ENCODE measurements around the gene PIK3IP1.
"Not testable (repeated sequence)": the region's sequence is repeated elsewhere in the genome, so short reads cannot be mapped to it uniquely, and the experiment has no call there.

Gene PIK3IP1

DNA sequence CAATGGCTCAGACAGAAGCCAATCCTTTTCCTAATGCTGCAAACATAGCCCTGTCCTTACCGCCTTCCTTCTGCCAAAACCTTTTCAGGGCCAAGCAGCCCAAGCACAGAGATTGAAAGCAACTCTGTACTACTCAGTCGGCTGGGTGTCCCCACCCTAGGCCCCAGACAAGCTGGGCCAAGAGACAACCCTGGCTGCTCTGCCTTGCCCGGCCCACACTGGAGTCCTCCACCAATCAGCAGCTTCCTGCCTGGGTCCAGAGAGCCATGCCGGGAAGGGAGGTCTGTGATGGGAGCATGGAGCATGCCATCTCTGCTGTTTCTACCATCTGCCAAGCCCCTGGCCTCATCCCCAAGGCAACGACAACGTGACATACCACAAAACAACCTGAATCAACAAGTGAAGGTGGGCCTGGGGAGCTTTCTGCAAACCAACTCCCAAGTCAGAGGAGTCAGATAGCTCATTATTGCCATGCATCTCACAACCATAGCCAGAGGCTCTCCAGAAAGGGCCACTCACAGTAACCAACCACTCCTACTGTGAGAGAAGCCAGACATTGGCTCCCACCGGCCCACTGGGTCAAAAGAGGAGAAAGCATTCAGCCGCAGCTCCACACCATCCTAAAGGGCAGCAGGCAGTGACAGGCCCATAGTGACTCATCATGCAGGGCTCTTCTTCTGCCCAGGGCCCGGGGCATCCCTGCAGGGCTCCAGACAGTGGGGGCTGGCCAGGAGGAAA, 35.7 kb upstream of the PIK3IP1 start:
- H3K4me3 ChIP-seq (replicated peaks; ENCODE audit: low read depth, low read length), result no peak overlapping the region
- TF ChIP-seq, protein P1, sequence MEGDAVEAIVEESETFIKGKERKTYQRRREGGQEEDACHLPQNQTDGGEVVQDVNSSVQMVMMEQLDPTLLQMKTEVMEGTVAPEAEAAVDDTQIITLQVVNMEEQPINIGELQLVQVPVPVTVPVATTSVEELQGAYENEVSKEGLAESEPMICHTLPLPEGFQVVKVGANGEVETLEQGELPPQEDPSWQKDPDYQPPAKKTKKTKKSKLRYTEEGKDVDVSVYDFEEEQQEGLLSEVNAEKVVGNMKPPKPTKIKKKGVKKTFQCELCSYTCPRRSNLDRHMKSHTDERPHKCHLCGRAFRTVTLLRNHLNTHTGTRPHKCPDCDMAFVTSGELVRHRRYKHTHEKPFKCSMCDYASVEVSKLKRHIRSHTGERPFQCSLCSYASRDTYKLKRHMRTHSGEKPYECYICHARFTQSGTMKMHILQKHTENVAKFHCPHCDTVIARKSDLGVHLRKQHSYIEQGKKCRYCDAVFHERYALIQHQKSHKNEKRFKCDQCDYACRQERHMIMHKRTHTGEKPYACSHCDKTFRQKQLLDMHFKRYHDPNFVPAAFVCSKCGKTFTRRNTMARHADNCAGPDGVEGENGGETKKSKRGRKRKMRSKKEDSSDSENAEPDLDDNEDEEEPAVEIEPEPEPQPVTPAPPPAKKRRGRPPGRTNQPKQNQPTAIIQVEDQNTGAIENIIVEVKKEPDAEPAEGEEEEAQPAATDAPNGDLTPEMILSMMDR (IDR thresholded peaks at IDR 0.05; ENCODE audit: low read depth, low read length, missing control alignments), result no peak
- DNase-seq (ENCODE audit: extremely low read depth, low read depth), result no peak

DNA sequence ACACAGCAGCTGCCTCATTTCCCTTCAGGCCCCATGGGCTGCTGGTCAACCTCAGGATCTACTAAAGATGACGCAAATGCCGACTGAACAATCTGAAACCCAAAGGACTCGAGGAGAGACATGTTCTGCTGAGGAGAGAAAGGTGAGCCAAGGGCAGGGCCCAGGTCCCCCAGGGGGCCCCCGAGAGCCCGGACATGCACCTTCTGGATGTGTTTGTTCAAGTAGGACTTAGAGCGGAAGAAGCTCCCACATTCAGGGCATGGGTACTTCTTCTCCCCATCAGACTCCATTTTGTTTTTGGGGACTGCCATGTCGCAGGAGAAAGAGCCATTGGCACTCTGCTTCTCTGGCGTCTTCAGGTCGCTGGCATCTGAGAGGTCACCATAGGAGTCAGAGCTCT, 34.6 kb upstream of the PIK3IP1 start:
- no peak overlapping the region for H3K4me3 ChIP-seq (replicated peaks; ENCODE audit: low read depth, low read length)
- TF ChIP-seq, protein P1 (IDR thresholded peaks at IDR 0.05; ENCODE audit: low read depth, low read length, missing control alignments), result no peak
- DNase-seq (ENCODE audit: extremely low read depth, low read depth), result no peak

DNA sequence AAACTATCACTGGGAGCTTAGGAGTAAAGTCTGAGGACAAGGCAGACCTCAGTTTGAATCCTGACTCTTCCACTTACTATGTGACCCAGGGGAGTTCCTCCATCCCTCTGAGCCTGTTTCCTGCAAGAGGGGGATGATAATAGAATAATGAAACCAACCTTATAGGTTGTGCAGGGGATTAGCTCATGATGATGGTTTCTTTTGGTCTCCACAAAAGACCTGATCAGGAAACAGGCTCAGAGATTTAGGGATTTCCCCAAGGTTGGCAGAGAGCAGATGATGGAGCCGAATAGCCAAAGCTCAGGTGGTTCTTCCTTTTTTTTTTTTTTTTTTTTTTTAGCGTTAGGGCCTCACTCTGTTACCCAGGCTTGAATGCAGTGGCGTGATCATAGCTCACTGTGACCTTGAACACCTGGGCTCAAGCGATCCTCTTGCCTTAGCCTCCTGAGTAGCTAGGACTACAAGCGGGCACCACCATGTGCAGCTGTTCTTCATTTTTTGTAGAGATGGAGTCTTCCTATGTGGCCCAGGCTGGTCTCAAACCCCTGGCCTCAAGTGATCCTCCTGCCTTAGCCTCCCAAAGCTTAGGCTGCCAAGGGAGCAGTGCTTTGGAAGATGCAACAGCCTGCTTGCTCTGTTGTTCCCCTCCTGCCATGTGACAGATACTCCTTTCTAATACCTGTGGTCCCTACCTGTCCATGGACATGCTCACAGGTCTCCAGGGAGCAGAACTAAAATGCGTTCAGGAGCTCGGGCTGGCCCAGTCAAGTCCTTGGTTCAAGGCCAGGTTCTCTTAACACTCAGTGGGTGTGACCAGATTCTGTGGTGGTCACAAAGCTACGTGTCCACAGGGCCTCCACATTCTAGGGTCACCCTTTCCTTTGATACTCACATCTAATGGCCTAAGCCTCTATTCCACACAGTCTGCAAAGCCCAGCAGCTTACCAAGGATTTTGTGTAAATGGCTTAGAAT, 31.6 kb upstream of the PIK3IP1 start:
- no peak for DNase-seq (ENCODE audit: extremely low read depth, low read depth)
- TF ChIP-seq, protein P1 (IDR thresholded peaks at IDR 0.05; ENCODE audit: low read depth, low read length, missing control alignments), result no peak
- H3K4me3 ChIP-seq (replicated peaks; ENCODE audit: low read depth, low read length), result no peak overlapping the region

DNA sequence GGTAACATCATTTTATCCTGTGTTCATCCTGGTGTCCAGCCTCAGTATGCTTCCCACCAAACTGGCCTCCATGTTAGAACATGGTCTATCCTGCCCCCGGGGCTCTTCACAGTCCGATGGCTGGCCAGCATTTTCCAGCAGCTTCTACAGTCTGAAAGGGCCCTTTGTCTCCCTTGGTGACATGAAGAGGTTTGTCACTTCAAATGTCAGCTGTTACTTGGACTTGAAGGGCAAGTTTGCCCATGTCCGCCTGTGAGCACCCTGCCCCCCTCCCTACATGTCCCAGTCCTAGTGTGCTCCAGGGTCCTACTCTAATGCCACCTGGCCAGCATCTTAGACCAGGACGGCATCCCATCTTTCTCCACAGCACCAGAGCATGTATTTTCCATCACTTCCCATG, 29.1 kb upstream of the PIK3IP1 start:
- TF ChIP-seq, protein P1 (IDR thresholded peaks at IDR 0.05; ENCODE audit: low read depth, low read length, missing control alignments), result no peak
- H3K4me3 ChIP-seq (replicated peaks; ENCODE audit: low read depth, low read length), result no peak overlapping the region
- no peak for DNase-seq (ENCODE audit: extremely low read depth, low read depth)

DNA sequence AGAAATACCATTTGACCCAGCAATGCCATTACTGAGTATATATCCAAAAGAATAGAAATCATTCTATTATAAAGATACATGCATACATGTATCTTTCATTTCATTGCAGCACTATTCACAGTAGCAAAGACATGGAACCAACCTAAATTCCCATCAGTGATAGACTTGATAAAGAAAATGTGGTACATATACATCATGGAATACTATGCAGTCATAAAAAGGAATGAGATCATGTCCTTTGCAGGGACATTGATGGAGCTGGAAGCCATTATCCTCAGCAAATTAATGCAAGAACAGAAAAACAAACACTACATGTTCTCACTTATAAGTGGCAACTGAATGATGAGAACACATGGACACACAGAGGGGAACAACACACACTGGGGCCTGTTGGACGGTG, 21.9 kb upstream of the PIK3IP1 start:
- H3K4me3 ChIP-seq (replicated peaks; ENCODE audit: low read depth, low read length); DNase-seq (ENCODE audit: extremely low read depth, low read depth): not testable (repeated sequence)

DNA sequence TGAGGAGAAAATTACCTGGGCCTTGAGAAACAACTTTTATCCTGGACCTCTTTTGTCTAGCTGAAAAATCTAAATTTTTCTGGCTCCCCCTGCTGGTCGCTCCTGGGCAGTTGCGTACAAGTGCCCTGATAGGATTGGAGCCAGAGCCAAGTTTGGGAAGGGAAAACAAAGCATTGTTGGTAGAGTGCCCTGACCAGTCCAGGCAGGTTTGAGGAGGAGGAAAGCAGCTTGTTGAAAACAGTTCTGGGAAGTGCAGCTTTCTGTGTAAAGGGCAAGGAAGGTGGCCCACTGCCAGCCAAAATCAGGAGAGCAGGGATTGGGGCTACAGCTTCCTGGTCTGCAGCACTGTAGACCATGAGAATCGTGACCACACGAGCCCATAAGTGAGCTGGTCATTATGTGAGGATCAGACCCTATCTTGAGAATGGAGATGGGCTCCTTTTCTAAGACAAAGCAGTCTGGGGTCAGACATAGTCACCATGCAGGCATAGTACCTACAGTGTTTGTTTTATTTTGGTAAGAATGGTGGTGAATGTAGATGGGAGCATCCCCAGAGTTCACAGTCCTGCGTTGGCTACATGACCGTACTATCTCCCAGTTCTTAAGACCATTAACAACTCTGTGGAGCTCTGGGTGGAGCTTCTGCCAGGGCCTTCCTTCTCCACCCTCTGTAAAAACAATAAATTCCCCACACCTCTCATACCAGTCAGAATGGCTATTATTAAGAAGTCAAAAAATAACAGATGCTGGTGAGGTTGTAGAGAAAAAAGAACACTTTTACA, 21.3 kb upstream of the PIK3IP1 start:
- TF ChIP-seq, protein P1 (IDR thresholded peaks at IDR 0.05; ENCODE audit: low read depth, low read length, missing control alignments), result peak; percentile 96
- peak; percentile 72 for DNase-seq (ENCODE audit: extremely low read depth, low read depth)
- H3K4me3 ChIP-seq (replicated peaks; ENCODE audit: low read depth, low read length), result no peak overlapping the region

Measured in HFF-Myc (cell line).